Endothelial cell of umbilical vein (primary cell): ENCODE data around the gene OR6C2. TPM values are rescaled to one million over a fixed set of nuclear protein-coding genes. Genes with fewer than 3 reads are reported as not detected.

Experiments used
- BruUV-seq: library from RNA; stranded (reverse); fragments of 400-500 nt; replicated peaks from 2 replicates; lab custom pipeline; 2021; lab: Mats Ljungman, UMichigan
- CTCF ChIA-PET: fragments of 300-600, 350-600 bp; sonication (Branson Sonifier 250); formaldehyde crosslinking; loops from one replicate; lab custom pipeline; 2021; ENCODE audit warnings: antibody characterized with exemption, inconsistent platforms; lab: Charles Lee
- POLR2A ChIA-PET: fragments of 300-600, 350-600 bp; sonication (Branson Sonifier 250); formaldehyde crosslinking; loops from one replicate; lab custom pipeline; 2021; ENCODE audit warnings: antibody characterized with exemption, inconsistent platforms; lab: Charles Lee
- DNase-seq: peaks from one replicate; pipeline ENCODE4 v3.0.0-alpha.2; 2011; ENCODE audit warnings: low read depth, low spot score
- FAIRE-seq: peaks from 2 replicates; lab custom pipeline; 2011; peaks lifted over from hg19 to GRCh38; lab: Jason Lieb, UNC
- H2AFZ ChIP-seq: 2 replicates; pipeline ENCODE4 v1.6.0; 2012; ENCODE audit warnings: low read depth, low read length, control low read depth, inconsistent platforms
- H3K27ac ChIP-seq: 2 replicates; pipeline ENCODE4 v1.5.1; 2011; ENCODE audit warnings: low read depth, mild to moderate bottlenecking, control low read depth, low read length, moderate library complexity; ENCODE audit not compliant: insufficient read depth
- H3K27me3 ChIP-seq, 2 experiments: 2 replicates each; pipeline versions ENCODE4 v1.6.0 to v1.6.1; 2011; ENCODE audit warnings: low read length in 2 of 2, mixed read lengths in 1 of 2; ENCODE audit not compliant: control insufficient read depth in 2 of 2, insufficient read depth in 2 of 2
- H3K36me3 ChIP-seq, 2 experiments: 2 replicates in 1 of 2; 3 replicates in 1 of 2; pipeline ENCODE4 v1.5.1; 2011; ENCODE audit warnings: low read length in 2 of 2, mild to moderate bottlenecking in 1 of 2, moderate library complexity in 1 of 2; ENCODE audit not compliant: control insufficient read depth in 2 of 2, insufficient read depth in 2 of 2; ENCODE audit errors: extremely low read depth in 1 of 2
- H3K4me1 ChIP-seq: 3 replicates; pipeline ENCODE4 v1.5.1; 2011; ENCODE audit warnings: mild to moderate bottlenecking, low read length; ENCODE audit not compliant: control insufficient read depth, insufficient read depth; ENCODE audit errors: extremely low read depth
- H3K4me2 ChIP-seq: 2 replicates; pipeline ENCODE4 v1.6.1; 2011; ENCODE audit warnings: low read length, control low read depth, mixed read lengths; ENCODE audit not compliant: insufficient read depth
- H3K4me3 ChIP-seq, 3 experiments: fragments of 200-600 bp in 1 of 3; sonication (generic), shearing (Covaris generic) in 1 of 3; replicated peaks in 1 of 3; 2 replicates each; pipeline ENCODE4 v1.5.1; 2011 to 2016; ENCODE audit warnings: control low read depth in 3 of 3, low read length in 3 of 3, mild to moderate bottlenecking in 2 of 3, inconsistent platforms in 1 of 3, low read depth in 1 of 3, moderate library complexity in 1 of 3; ENCODE audit not compliant: insufficient read depth in 1 of 3
- H3K79me2 ChIP-seq: 2 replicates; pipeline ENCODE4 v1.6.0; 2012; ENCODE audit warnings: low read length, inconsistent platforms; ENCODE audit not compliant: control insufficient read depth, insufficient read depth
- H3K9ac ChIP-seq: replicated peaks from 2 replicates; pipeline ENCODE3; 2011; ENCODE audit warnings: low read length, control low read depth; ENCODE audit not compliant: insufficient read depth; ENCODE audit errors: extremely low read depth
- H3K9me1 ChIP-seq: replicated peaks from 3 replicates; pipeline ENCODE4 v1.6.0; 2011; ENCODE audit warnings: mild to moderate bottlenecking, low read length; ENCODE audit not compliant: control insufficient read depth, insufficient read depth; ENCODE audit errors: extremely low read depth
- H3K9me3 ChIP-seq: replicated peaks from 2 replicates; pipeline ENCODE4 v1.5.1; 2012; ENCODE audit warnings: low read length, inconsistent platforms; ENCODE audit not compliant: control insufficient read depth, insufficient read depth
- H4K20me1 ChIP-seq: replicated peaks from 2 replicates; pipeline ENCODE3; 2011; ENCODE audit warnings: mild to moderate bottlenecking, low read length; ENCODE audit not compliant: control insufficient read depth, insufficient read depth; ENCODE audit errors: extremely low read depth
- EZH2 ChIP-seq: IDR thresholded peaks from 2 replicates; pipeline ENCODE4 v1.6.1; 2012; ENCODE audit warnings: borderline replicate concordance, low read depth, mild to moderate bottlenecking, moderate library complexity, low read length, inconsistent platforms; ENCODE audit not compliant: severe bottlenecking
- FOS ChIP-seq: IDR thresholded peaks from 2 replicates; pipeline ENCODE4 v1.6.1; 2011; ENCODE audit warnings: mild to moderate bottlenecking, low read length, moderate library complexity, borderline replicate concordance; ENCODE audit not compliant: insufficient read depth
- GATA2 ChIP-seq: IDR thresholded peaks from 2 replicates; pipeline ENCODE4 v1.7.0; 2011; ENCODE audit warnings: low read depth, mild to moderate bottlenecking, moderate library complexity, mixed read lengths, low read length; ENCODE audit not compliant: insufficient read length, insufficient read depth
- JUN ChIP-seq: IDR thresholded peaks from 2 replicates; pipeline ENCODE4 v1.6.1; 2011; ENCODE audit warnings: borderline replicate concordance, low read depth; ENCODE audit not compliant: insufficient read length, insufficient read depth
- MYC ChIP-seq: IDR thresholded peaks from one replicate; pipeline ENCODE4 v1.6.1; 2011; ENCODE audit warnings: mild to moderate bottlenecking, low read depth, low read length
- POLR2A ChIP-seq: IDR thresholded peaks from 2 replicates; pipeline ENCODE4 v1.6.1; 2012; ENCODE audit warnings: low read depth, mild to moderate bottlenecking, control low read depth, low read length
- POLR2AphosphoS5 ChIP-seq: IDR thresholded peaks from 2 replicates; pipeline ENCODE4 v1.6.1; 2012; ENCODE audit warnings: low read depth, mild to moderate bottlenecking, control low read depth, low read length, moderate library complexity; ENCODE audit not compliant: insufficient read depth
- dilution Hi-C: fragments of 300-500 bp; cut with MboI; formaldehyde crosslinking; loops from one replicate; pipeline ENCODE4 v1.15.0; 2019; ENCODE audit warnings: low sequenced_read_pairs; ENCODE audit not compliant: extremely low pct_ligation_motif_present
- intact Hi-C: fragments of 100-400 bp; cut with micrococcal nuclease; formaldehyde crosslinking; loops from one replicate; pipeline ENCODE4 v1.10.0; 2022
- polyA plus RNA-seq, 4 experiments: library from polyadenylated mRNA; depleted of rRNA in 3 of 4; stranded (reverse) in 3 of 4; unstranded in 1 of 4; fragments of >200 nt; gene quantifications; 2 replicates each; pipeline versions ENCODE4 v1.2.1 to v1.2.3, GENCODE V29; 2011 to 2012; ENCODE audit warnings: missing spikeins in 1 of 4
- total RNA-seq: library from RNA; stranded (reverse); gene quantifications from 2 replicates; pipeline ENCODE4 v1.2.3, GENCODE V29; 2021
- TF ChIP-seq, protein P1 (sequence below), 2 donors: IDR thresholded peaks; 1 replicate in 1 of 2; 2 replicates in 1 of 2; pipeline ENCODE4 v1.5.1; 2011; ENCODE audit warnings: low read length in 2 of 2, mild to moderate bottlenecking in 2 of 2, moderate library complexity in 2 of 2, control low read depth in 1 of 2, inconsistent platforms in 1 of 2, low read depth in 1 of 2; ENCODE audit not compliant: insufficient read depth in 1 of 2; ENCODE audit errors: extremely low read depth in 1 of 2
- TF ChIP-seq, protein P2 (sequence below): IDR thresholded peaks from 2 replicates; pipeline ENCODE4 v1.6.1; 2011; ENCODE audit not compliant: insufficient read depth, insufficient read length

OR6C2 gene
- total and polyA plus RNA-seq, 2 donors (not counting 3 experiments of a cell fraction or from before 2014, with no cell fraction given): not detected

- DNase-seq (no peak), FAIRE-seq (no peak)
- TF ChIP-seq MYC: no peak
- no peak for TF ChIP-seq EZH2
- TF ChIP-seq GATA2: no peak
- no peak for TF ChIP-seq JUN
- no peak for TF ChIP-seq POLR2A
- TF ChIP-seq FOS: no peak
- no peak for TF ChIP-seq POLR2AphosphoS5
- TF ChIP-seq, protein P1, sequence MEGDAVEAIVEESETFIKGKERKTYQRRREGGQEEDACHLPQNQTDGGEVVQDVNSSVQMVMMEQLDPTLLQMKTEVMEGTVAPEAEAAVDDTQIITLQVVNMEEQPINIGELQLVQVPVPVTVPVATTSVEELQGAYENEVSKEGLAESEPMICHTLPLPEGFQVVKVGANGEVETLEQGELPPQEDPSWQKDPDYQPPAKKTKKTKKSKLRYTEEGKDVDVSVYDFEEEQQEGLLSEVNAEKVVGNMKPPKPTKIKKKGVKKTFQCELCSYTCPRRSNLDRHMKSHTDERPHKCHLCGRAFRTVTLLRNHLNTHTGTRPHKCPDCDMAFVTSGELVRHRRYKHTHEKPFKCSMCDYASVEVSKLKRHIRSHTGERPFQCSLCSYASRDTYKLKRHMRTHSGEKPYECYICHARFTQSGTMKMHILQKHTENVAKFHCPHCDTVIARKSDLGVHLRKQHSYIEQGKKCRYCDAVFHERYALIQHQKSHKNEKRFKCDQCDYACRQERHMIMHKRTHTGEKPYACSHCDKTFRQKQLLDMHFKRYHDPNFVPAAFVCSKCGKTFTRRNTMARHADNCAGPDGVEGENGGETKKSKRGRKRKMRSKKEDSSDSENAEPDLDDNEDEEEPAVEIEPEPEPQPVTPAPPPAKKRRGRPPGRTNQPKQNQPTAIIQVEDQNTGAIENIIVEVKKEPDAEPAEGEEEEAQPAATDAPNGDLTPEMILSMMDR (IDR thresholded peaks at IDR 0.05; ENCODE audit: extremely low read depth in 1 of 2, insufficient read depth in 1 of 2, low read depth in 1 of 2, low read length in 2 of 2): no peak
- TF ChIP-seq, protein P2, sequence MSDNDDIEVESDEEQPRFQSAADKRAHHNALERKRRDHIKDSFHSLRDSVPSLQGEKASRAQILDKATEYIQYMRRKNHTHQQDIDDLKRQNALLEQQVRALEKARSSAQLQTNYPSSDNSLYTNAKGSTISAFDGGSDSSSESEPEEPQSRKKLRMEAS: no peak
- Histone ChIP-seq H4K20me1 (no peaks in the 10 kb centered on the region), H3K36me3 (no peaks in the 10 kb centered on the region), H3K9me1 (no peaks in the 10 kb centered on the region), H3K9me3 (no peaks in the 10 kb centered on the region), H3K27me3 (no peaks in the 10 kb centered on the region), H3K79me2 (no peaks in the 10 kb centered on the region), H2AFZ (no peak overlapping the region), H3K4me3 (no peak overlapping the region), H3K4me1 (no peaks in the 10 kb centered on the region), H3K27ac (no peak overlapping the region), H3K9ac (no peak overlapping the region), H3K4me2 (no peak overlapping the region)
- POLR2A ChIA-PET: no interaction called here
- CTCF ChIA-PET: no interaction called here
- no TSS peak for BruUV-seq
- dilution Hi-C loops: no loop called here
- intact Hi-C loops: no loop called here
Observed at GRCh38 chr12:55501601-55502000, 57.7 kb downstream of the OR6C2 start.

Other genes starting within 250 kb of the OR6C2 start
- not detected in 2 replicates for gene OR10A7, start 223.1 kb upstream of the OR6C2 start, total RNA-seq
- not detected in 2 replicates for gene OR10A7, start 223.1 kb upstream of the OR6C2 start, polyA plus RNA-seq
- not detected in 2 replicates for gene OR6C74, start 199.5 kb upstream of the OR6C2 start, total RNA-seq
- not detected in 2 replicates for gene OR6C74, start 199.5 kb upstream of the OR6C2 start, polyA plus RNA-seq
- gene OR6C6, start 147.5 kb upstream of the OR6C2 start, total RNA-seq: not detected in 2 replicates
- not detected in 2 replicates for gene OR6C6, start 147.5 kb upstream of the OR6C2 start, polyA plus RNA-seq
- gene OR6C1, start 129.7 kb upstream of the OR6C2 start, total RNA-seq: not detected in 2 replicates
- not detected in 2 replicates for gene OR6C1, start 129.7 kb upstream of the OR6C2 start, polyA plus RNA-seq
- not detected in 2 replicates for gene OR6C3, start 113.3 kb upstream of the OR6C2 start, total RNA-seq
- not detected in 2 replicates for gene OR6C3, start 113.3 kb upstream of the OR6C2 start, polyA plus RNA-seq
- gene OR6C75, start 81.1 kb upstream of the OR6C2 start, total RNA-seq: not detected in 2 replicates
- gene OR6C75, start 81.1 kb upstream of the OR6C2 start, polyA plus RNA-seq: not detected in 2 replicates
- gene OR6C65, start 43.5 kb upstream of the OR6C2 start, total RNA-seq: not detected in 2 replicates
- gene OR6C65, start 43.5 kb upstream of the OR6C2 start, polyA plus RNA-seq: not detected in 2 replicates
- gene OR6C76, start 17.8 kb upstream of the OR6C2 start, total RNA-seq: not detected in 2 replicates
- gene OR6C76, start 17.8 kb upstream of the OR6C2 start, polyA plus RNA-seq: not detected in 2 replicates
- not detected in 2 replicates for gene OR6C70, start 26.1 kb downstream of the OR6C2 start, total RNA-seq
- not detected in 2 replicates for gene OR6C70, start 26.1 kb downstream of the OR6C2 start, polyA plus RNA-seq
- not detected in 2 replicates for gene OR6C68, start 48.3 kb downstream of the OR6C2 start, total RNA-seq
- gene OR6C68, start 48.3 kb downstream of the OR6C2 start, polyA plus RNA-seq: not detected in 2 replicates
- not detected in 2 replicates for gene OR6C4, start 105.5 kb downstream of the OR6C2 start, total RNA-seq
- not detected in 2 replicates for gene OR6C4, start 105.5 kb downstream of the OR6C2 start, polyA plus RNA-seq
- gene OR2AP1, start 128.4 kb downstream of the OR6C2 start, total RNA-seq: not detected in 2 replicates
- gene OR2AP1, start 128.4 kb downstream of the OR6C2 start, polyA plus RNA-seq: not detected in 2 replicates
- gene OR10P1, start 192.8 kb downstream of the OR6C2 start, total RNA-seq: not detected in 2 replicates
- gene OR10P1, start 192.8 kb downstream of the OR6C2 start, polyA plus RNA-seq: not detected in 2 replicates